A549 (cell line): ENCODE results near the gene CDC45.

Source experiments
- POLR2A ChIP-seq: IDR thresholded peaks from 2 replicates; pipeline ENCODE4 v1.6.1; 2012; ENCODE audit warnings: mild to moderate bottlenecking, low read length
- TF ChIP-seq, protein P1 (sequence below): fragments of >200 bp; sonication (Bioruptor Twin); formaldehyde crosslinking; IDR thresholded peaks from 3 replicates; pipeline ENCODE4 v1.5.1; 2016

DNA sequence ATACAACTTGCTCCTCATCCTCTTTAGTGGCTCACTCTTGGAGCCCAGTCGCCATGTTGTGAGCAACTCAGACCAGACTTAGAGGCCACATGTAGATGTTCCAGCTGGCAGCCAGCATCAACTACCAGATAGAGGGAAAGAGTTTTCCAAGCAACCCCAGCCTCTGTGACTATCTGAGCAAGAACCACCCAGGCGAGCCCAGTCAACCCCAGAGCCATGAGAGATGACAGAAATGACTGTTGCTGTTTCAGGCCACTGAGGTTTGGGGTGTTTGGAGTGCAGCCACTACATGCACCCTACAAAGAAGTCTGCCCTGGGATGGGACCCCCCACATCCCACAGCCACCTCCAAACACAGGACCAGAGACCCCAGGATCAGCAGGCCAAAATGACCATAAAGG, 69.2 kb downstream of the CDC45 start:
- TF ChIP-seq POLR2A = no peak
- TF ChIP-seq, protein P1, sequence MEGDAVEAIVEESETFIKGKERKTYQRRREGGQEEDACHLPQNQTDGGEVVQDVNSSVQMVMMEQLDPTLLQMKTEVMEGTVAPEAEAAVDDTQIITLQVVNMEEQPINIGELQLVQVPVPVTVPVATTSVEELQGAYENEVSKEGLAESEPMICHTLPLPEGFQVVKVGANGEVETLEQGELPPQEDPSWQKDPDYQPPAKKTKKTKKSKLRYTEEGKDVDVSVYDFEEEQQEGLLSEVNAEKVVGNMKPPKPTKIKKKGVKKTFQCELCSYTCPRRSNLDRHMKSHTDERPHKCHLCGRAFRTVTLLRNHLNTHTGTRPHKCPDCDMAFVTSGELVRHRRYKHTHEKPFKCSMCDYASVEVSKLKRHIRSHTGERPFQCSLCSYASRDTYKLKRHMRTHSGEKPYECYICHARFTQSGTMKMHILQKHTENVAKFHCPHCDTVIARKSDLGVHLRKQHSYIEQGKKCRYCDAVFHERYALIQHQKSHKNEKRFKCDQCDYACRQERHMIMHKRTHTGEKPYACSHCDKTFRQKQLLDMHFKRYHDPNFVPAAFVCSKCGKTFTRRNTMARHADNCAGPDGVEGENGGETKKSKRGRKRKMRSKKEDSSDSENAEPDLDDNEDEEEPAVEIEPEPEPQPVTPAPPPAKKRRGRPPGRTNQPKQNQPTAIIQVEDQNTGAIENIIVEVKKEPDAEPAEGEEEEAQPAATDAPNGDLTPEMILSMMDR = no peak
